GM23248 (cell line): ENCODE data around the gene DIAPH1.

ENCODE experiments used
- EZH2 ChIP-seq: fragments of 200-600 bp; sonication (generic); IDR thresholded peaks from 2 replicates; pipeline ENCODE4 v1.6.1; 2018; ENCODE audit warnings: antibody characterized with exemption, mild to moderate bottlenecking; ENCODE audit not compliant: insufficient read depth, poor library complexity, severe bottlenecking
- EZH2phosphoT487 ChIP-seq: fragments of 200-600 bp; sonication (generic); IDR thresholded peaks from 2 replicates; pipeline ENCODE4 v1.6.1; 2018; ENCODE audit warnings: antibody characterized with exemption, moderate library complexity, mild to moderate bottlenecking, low read depth; ENCODE audit not compliant: insufficient read depth

DNA sequence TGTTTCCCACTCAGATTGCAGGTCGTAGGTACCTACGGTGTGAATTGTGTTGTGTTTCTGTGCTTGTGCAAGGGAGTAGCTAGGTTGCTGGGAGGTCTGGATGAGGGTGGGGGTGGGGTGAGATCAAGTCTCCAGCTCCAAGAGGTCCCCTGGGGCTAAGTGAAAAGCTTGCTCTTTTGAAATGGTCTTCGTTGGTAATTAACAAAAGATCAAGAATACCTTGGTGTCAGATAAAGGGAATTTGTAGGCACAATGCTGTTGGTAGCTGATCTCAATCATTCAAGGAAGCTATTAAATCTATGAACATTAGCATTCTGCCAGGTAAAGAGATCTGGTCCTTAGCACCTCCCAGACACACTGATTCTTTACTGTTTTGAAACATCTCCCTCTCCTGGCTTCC is 134.9 kb downstream of the DIAPH1 start:
- TF ChIP-seq EZH2phosphoT487, result no peak
- TF ChIP-seq EZH2, result no peak
